GM18951 (cell line): ENCODE measurements around the gene CELF4.

Experiments
- POLR2A ChIP-seq: IDR thresholded peaks from 4 replicates; pipeline ENCODE4 v1.6.1; 2011; ENCODE audit warnings: mild to moderate bottlenecking; ENCODE audit not compliant: insufficient read length, insufficient read depth; ENCODE audit errors: extremely low read depth
- in situ Hi-C: fragments of 300-500 bp; cut with MboI; formaldehyde crosslinking; loops from one replicate; pipeline ENCODE4 v1.12.0; 2022; ENCODE audit warnings: low sequenced_read_pairs, mixed read lengths, inconsistent platforms; ENCODE audit not compliant: unreplicated experiment

CELF4 gene

GRCh38 chr18:37321582-37322491 is 243.8 kb downstream of the CELF4 start:
- TF ChIP-seq POLR2A = no peak
- in situ Hi-C loops = no loop called here

- in situ Hi-C loops = no loop called here
- no peak for TF ChIP-seq POLR2A
Observed at GRCh38 chr18:37320317-37320716, 245.3 kb downstream of the CELF4 start.

GRCh38 chr18:37318360-37319355 is 246.9 kb downstream of the CELF4 start:
- TF ChIP-seq POLR2A = no peak
- in situ Hi-C loops = no loop called here

GRCh38 chr18:37317486-37317885 is 248.1 kb downstream of the CELF4 start:
- in situ Hi-C loops = no loop called here
- TF ChIP-seq POLR2A = no peak

- in situ Hi-C loops = no loop called here
- no peak for TF ChIP-seq POLR2A
Observed at GRCh38 chr18:37316468-37316867, 249.1 kb downstream of the CELF4 start.

- no peak for TF ChIP-seq POLR2A
- in situ Hi-C loops = no loop called here
Observed at GRCh38 chr18:37315935-37316334, 249.7 kb downstream of the CELF4 start.

GRCh38 chr18:37314534-37314933 is 251.1 kb downstream of the CELF4 start:
- in situ Hi-C loops = no loop called here
- no peak for TF ChIP-seq POLR2A

- no peak for TF ChIP-seq POLR2A
- in situ Hi-C loops = no loop called here
Observed at GRCh38 chr18:37313624-37314023, 252.0 kb downstream of the CELF4 start.

- no peak for TF ChIP-seq POLR2A
- in situ Hi-C loops = no loop called here
Observed at GRCh38 chr18:37309861-37310260, 255.7 kb downstream of the CELF4 start.

- in situ Hi-C loops = no loop called here
- TF ChIP-seq POLR2A = no peak
Observed at GRCh38 chr18:37309059-37309458, 256.5 kb downstream of the CELF4 start.

GRCh38 chr18:37307181-37307580 is 258.4 kb downstream of the CELF4 start:
- in situ Hi-C loops = no loop called here
- TF ChIP-seq POLR2A = no peak

GRCh38 chr18:37306432-37306831 is 259.2 kb downstream of the CELF4 start:
- in situ Hi-C loops = no loop called here
- no peak for TF ChIP-seq POLR2A

GRCh38 chr18:37305066-37305465 is 260.5 kb downstream of the CELF4 start:
- TF ChIP-seq POLR2A = no peak
- in situ Hi-C loops = no loop called here
